ENCODE data around the gene CDCA5. TPM values are rescaled to one million over a fixed set of nuclear protein-coding genes. Genes with fewer than 3 reads are reported as not detected.

Gene CDCA5
- total RNA-seq, 1 donor from 2014 or later, result 7.6 TPM

- peak in 1 of 2 donors; percentile 17 for DNase-seq (ENCODE audit: low read depth in 2 of 2)
Measured at GRCh38 chr11:65047581-65048422, 36.0 kb downstream of the CDCA5 start.

- DNase-seq (ENCODE audit: low read depth in 2 of 2), result no peak
Measured at GRCh38 chr11:65045728-65046127, 38.1 kb downstream of the CDCA5 start.

GRCh38 chr11:65045061-65045460 lies 38.8 kb downstream of the CDCA5 start:
- no peak for DNase-seq (ENCODE audit: low read depth in 2 of 2)

DNA sequence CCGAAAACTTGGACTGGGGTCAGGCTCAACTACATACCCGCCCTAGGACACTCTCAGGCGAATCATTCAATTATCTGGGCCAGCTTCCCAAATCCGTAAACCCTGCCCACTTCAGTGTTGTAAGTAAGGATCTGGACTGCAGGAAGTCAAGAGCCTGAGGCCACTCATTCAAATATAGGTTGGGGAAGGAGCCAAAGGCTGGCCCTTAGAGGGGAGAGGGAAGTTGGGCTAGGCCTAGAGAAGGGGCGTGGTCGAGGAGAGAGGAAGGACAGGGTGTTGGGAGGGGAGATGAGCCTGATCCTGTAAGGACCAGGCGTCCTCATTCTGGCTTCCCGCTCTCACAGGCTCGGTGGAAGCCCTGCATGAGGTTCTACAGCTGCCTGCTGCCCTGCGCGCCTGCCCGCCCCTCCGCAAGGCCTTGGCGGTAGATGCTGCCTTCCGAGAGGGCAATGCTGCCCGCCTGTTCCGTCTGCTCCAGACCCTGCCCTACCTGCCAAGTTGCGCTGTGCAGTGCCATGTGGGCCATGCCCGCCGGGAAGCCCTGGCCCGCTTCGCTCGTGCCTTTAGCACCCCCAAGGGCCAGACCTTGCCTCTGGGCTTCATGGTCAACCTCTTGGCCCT lies 39.8 kb downstream of the CDCA5 start:
- DNase-seq (ENCODE audit: low read depth in 2 of 2), result no peak

- DNase-seq (ENCODE audit: low read depth in 2 of 2), result no peak
Measured at GRCh38 chr11:65042891-65043290, 40.9 kb downstream of the CDCA5 start.

- DNase-seq (ENCODE audit: low read depth in 2 of 2), result peak; percentile 79 to 92
Measured at GRCh38 chr11:65040847-65041622, 42.8 kb downstream of the CDCA5 start, which contains the start of gene SAC3D1. Gene SAC3D1 (plus strand): TSS chr11:65041210. CDS start chr11:65041293, 83 bp downstream.

DNA sequence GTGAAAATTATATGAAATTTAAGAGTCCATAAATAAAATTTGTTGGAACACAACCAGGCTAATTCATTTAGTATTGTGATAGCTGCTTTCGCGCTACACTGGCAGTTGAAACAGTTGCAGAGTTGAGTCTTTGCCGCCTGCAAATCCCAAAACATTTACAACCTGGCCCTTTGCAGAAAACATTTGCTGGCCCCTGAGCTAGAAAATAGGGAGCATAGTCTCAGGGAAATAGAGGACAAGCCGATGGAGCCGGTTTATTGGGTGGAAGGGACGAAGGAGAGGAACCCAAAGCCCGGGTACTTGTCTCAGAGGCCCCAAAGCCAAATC lies 43.4 kb downstream of the CDCA5 start:
- DNase-seq (ENCODE audit: low read depth in 2 of 2), result no peak

- DNase-seq (ENCODE audit: low read depth in 2 of 2), result no peak
Measured at GRCh38 chr11:65036931-65037330, 46.9 kb downstream of the CDCA5 start.

GRCh38 chr11:65035579-65035978 lies 48.3 kb downstream of the CDCA5 start:
- no peak for DNase-seq (ENCODE audit: low read depth in 2 of 2)

DNA sequence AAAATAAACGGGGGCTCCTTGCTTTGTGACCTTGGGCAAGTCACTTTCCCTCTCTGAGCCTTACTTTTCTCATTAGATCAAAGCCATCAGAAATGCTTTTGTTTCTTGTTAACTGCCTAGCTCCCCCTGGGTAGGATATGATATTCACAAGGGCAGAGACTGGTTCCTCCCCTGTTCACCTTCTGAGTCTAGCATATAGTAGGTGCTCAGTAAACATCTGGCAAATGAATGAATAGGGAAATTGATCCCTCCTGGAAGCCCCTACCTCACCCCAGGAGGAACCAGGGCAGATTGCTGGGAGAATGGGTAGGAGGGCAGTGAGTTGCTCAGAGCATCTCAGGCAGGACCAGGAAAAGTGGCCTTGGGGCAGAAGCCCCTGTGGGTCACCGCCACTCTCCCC lies 49.4 kb downstream of the CDCA5 start:
- DNase-seq (ENCODE audit: low read depth in 2 of 2), result no peak

- no peak for DNase-seq (ENCODE audit: low read depth in 2 of 2)
Measured at GRCh38 chr11:65032216-65032615, 51.6 kb downstream of the CDCA5 start.

Other genes starting within 250 kb of the CDCA5 start
- 0.13 and 0.38 TPM in 2 replicates for gene CDC42BPG, start 239.4 kb downstream of the CDCA5 start, total RNA-seq
- gene EHD1, start 205.4 kb downstream of the CDCA5 start, total RNA-seq, result 30.3 and 39.2 TPM in 2 replicates
- gene ATG2A, start 166.8 kb downstream of the CDCA5 start, total RNA-seq, result 7.2 and 13.5 TPM in 2 replicates
- 6.0 and 11.1 TPM in 2 replicates for gene PPP2R5B, start 159.4 kb downstream of the CDCA5 start, total RNA-seq
- not detected in 2 replicates for gene GPHA2, start 148.1 kb downstream of the CDCA5 start, total RNA-seq
- gene MAJIN, start 111.9 kb downstream of the CDCA5 start, total RNA-seq, result not detected in 2 replicates
- gene BATF2, start 87.1 kb downstream of the CDCA5 start, total RNA-seq, result 0.39 and 0.63 TPM in 2 replicates
- 107 and 142 TPM in 2 replicates for gene ARL2, start 69.9 kb downstream of the CDCA5 start, total RNA-seq
- 7.7 and 10.1 TPM in 2 replicates for gene SNX15, start 56.6 kb downstream of the CDCA5 start, total RNA-seq
- 7.6 and 8.5 TPM in 2 replicates for gene SAC3D1, start 42.8 kb downstream of the CDCA5 start, total RNA-seq
- 15.1 and 16.6 TPM in 2 replicates for gene NAALADL1, start 25.5 kb downstream of the CDCA5 start, total RNA-seq
- gene ZFPL1, start 182 bp upstream of the CDCA5 start, total RNA-seq, result 20.7 and 24.7 TPM in 2 replicates
- gene VPS51, start 12.2 kb upstream of the CDCA5 start, total RNA-seq, result 186 and 271 TPM in 2 replicates
- 14.6 and 14.8 TPM in 2 replicates for gene TM7SF2, start 27.8 kb upstream of the CDCA5 start, total RNA-seq
- gene ZNHIT2, start 33.7 kb upstream of the CDCA5 start, total RNA-seq, result 6.3 and 7.7 TPM in 2 replicates
- 211 and 383 TPM in 2 replicates for gene FAU, start 38.1 kb upstream of the CDCA5 start, total RNA-seq
- gene MRPL49, start 38.3 kb upstream of the CDCA5 start, total RNA-seq, result 42.0 and 50.6 TPM in 2 replicates
- gene SYVN1, start 50.5 kb upstream of the CDCA5 start, total RNA-seq, result 5.6 and 15.4 TPM in 2 replicates
- not detected in 2 replicates for gene SPDYC, start 86.2 kb upstream of the CDCA5 start, total RNA-seq
- 81.3 and 88.1 TPM in 2 replicates for gene CAPN1, start 97.9 kb upstream of the CDCA5 start, total RNA-seq
- 4.7 and 5.7 TPM in 2 replicates for gene POLA2, start 177.9 kb upstream of the CDCA5 start, total RNA-seq
- 6.4 and 7.8 TPM in 2 replicates for gene CDC42EP2, start 230.8 kb upstream of the CDCA5 start, total RNA-seq
- gene DPF2, start 249.8 kb upstream of the CDCA5 start, total RNA-seq, result 18.5 and 32.1 TPM in 2 replicates